ENCODE measurements around the gene TAOK2. TPM values are rescaled to one million over a fixed set of nuclear protein-coding genes. Genes with fewer than 3 reads are reported as not detected.
A peak's percentile ranks its signal among the peaks of the same experiment; 100 is the strongest.

The TAOK2 gene
- total RNA-seq, 6 donors from 2014 or later = 70.2 to 195 (median 81.5) TPM

- H3K4me1 ChIP-seq = peaks cover 13 to 37% (median 26%) of the 10 kb centered on the region in 4 donors
- no peak overlapping the region for H3K27ac ChIP-seq
- 84 to 85% methylated on average over 26 to 34 of the region's 34 CpGs for WGBS, 2 donors
- H3K36me3 ChIP-seq = peaks cover 0 to 12% (median 5%) of the 10 kb centered on the region in 4 donors
- TF ChIP-seq POLR2A (IDR thresholded peaks at IDR 0.05) (no peak), POLR2AphosphoS5 (IDR thresholded peaks at IDR 0.05) (no peak), CTCF (IDR thresholded peaks at IDR 0.05) (no peak)
- H3K9me3 ChIP-seq = no peaks in the 10 kb centered on the region
- DNase-seq (peak in 1 of 2 donors; percentile 80), ATAC-seq (ENCODE audit: low FRiP score in 2 of 2) (no peak)
- no peak overlapping the region for H3K4me3 ChIP-seq
- peaks cover 2 to 24% (median 20%) of the 10 kb centered on the region in 4 donors for H3K27me3 ChIP-seq
These were observed 33.1 kb downstream of the TAOK2 start for GRCh38 chr16:30006659-30007377.

- TF ChIP-seq POLR2A (IDR thresholded peaks at IDR 0.05) = no peak
- no peak for TF ChIP-seq CTCF (IDR thresholded peaks at IDR 0.05)
- TF ChIP-seq EP300 (IDR thresholded peaks at IDR 0.05) = no peak
- TF ChIP-seq POLR2AphosphoS5 (IDR thresholded peaks at IDR 0.05) = no peak
- WGBS, 2 donors = 58 to 86% methylated on average over 5 to 11 of the region's 11 CpGs
These were observed 33.8 kb downstream of the TAOK2 start for GRCh38 chr16:30007378-30007895.

GRCh38 chr16:30009085-30009862 lies 35.6 kb downstream of the TAOK2 start:
- DNase-seq (peak in 1 of 2 donors; percentile 71), ATAC-seq (ENCODE audit: low FRiP score in 2 of 2) (no peak)
- Histone ChIP-seq H3K4me3 (no peak overlapping the region), H3K27me3 (peaks cover 2 to 29% (median 22%) of the 10 kb centered on the region in 4 donors), H3K4me1 (peaks cover 13 to 38% (median 26%) of the 10 kb centered on the region in 4 donors), H3K9me3 (no peaks in the 10 kb centered on the region), H3K27ac (no peak overlapping the region), H3K36me3 (no peaks in the 10 kb centered on the region)
- 44 to 48% methylated on average over 16 to 24 of the region's 26 CpGs for WGBS, 2 donors
- no peak for TF ChIP-seq CTCF (IDR thresholded peaks at IDR 0.05)
- TF ChIP-seq POLR2AphosphoS5 (IDR thresholded peaks at IDR 0.05) = no peak
- TF ChIP-seq POLR2A (IDR thresholded peaks at IDR 0.05) = no peak
- no peak for TF ChIP-seq EP300 (IDR thresholded peaks at IDR 0.05)

More at GRCh38 chr16:30007378-30007895, 33.8 kb downstream of the TAOK2 start:
- Histone ChIP-seq H3K36me3 (peaks cover 0 to 8% (median 4%) of the 10 kb centered on the region in 4 donors), H3K4me3 (no peak overlapping the region), H3K27ac (no peak overlapping the region), H3K27me3 (peaks cover 2 to 29% (median 22%) of the 10 kb centered on the region in 4 donors), H3K4me1 (peaks cover 13 to 38% (median 26%) of the 10 kb centered on the region in 4 donors), H3K9me3 (no peaks in the 10 kb centered on the region)
- DNase-seq (no peak), ATAC-seq (ENCODE audit: low FRiP score in 2 of 2) (no peak)

GRCh38 chr16:30009990-30010843 lies 36.5 kb downstream of the TAOK2 start:
- peaks cover 2 to 29% (median 22%) of the 10 kb centered on the region in 4 donors for H3K27me3 ChIP-seq
- DNase-seq (peak in 1 of 2 donors; percentile 74), ATAC-seq (ENCODE audit: low FRiP score in 2 of 2) (no peak)
- no peaks in the 10 kb centered on the region for H3K36me3 ChIP-seq
- TF ChIP-seq POLR2AphosphoS5 (IDR thresholded peaks at IDR 0.05) = no peak
- no peak for TF ChIP-seq EP300 (IDR thresholded peaks at IDR 0.05)
- TF ChIP-seq CTCF (IDR thresholded peaks at IDR 0.05) = no peak
- no peak for TF ChIP-seq POLR2A (IDR thresholded peaks at IDR 0.05)
- H3K27ac ChIP-seq = no peak overlapping the region
- WGBS, 2 donors = 8 to 16% methylated on average over 8 to 21 of the region's 34 CpGs
- peak overlapping the region in 3 of 4 donors; percentile 26 to 50 (median 37) for H3K4me3 ChIP-seq
- no peaks in the 10 kb centered on the region for H3K9me3 ChIP-seq
- peaks cover 13 to 28% (median 18%) of the 10 kb centered on the region in 4 donors for H3K4me1 ChIP-seq
